SK-MEL-5 (cell line): ENCODE results near the gene FARP2. TPM values are rescaled to one million over a fixed set of nuclear protein-coding genes. Genes with fewer than 3 reads are reported as not detected.

Source experiments
- DNase-seq: peaks from one replicate; pipeline ENCODE4 v3.0.0-alpha.2; 2016; ENCODE audit warnings: low read depth, low spot score
- in situ Hi-C: cut with HindIII; loops from 2 replicates; pipeline ENCODE4 v1.10.0; 2016; ENCODE audit warnings: low sequenced_read_pairs, high pct_unique_total_duplicates, low pct_unique_long_range_greater_than_20kb
- total RNA-seq: library from RNA; depleted of rRNA; stranded (reverse); fragments of >200 nt; shearing (Covaris generic); gene quantifications from 2 replicates; pipeline ENCODE4 v1.2.3, GENCODE V29; 2014

Gene FARP2
- total RNA-seq, 1 experiment from 2014 or later = 344 TPM

DNA sequence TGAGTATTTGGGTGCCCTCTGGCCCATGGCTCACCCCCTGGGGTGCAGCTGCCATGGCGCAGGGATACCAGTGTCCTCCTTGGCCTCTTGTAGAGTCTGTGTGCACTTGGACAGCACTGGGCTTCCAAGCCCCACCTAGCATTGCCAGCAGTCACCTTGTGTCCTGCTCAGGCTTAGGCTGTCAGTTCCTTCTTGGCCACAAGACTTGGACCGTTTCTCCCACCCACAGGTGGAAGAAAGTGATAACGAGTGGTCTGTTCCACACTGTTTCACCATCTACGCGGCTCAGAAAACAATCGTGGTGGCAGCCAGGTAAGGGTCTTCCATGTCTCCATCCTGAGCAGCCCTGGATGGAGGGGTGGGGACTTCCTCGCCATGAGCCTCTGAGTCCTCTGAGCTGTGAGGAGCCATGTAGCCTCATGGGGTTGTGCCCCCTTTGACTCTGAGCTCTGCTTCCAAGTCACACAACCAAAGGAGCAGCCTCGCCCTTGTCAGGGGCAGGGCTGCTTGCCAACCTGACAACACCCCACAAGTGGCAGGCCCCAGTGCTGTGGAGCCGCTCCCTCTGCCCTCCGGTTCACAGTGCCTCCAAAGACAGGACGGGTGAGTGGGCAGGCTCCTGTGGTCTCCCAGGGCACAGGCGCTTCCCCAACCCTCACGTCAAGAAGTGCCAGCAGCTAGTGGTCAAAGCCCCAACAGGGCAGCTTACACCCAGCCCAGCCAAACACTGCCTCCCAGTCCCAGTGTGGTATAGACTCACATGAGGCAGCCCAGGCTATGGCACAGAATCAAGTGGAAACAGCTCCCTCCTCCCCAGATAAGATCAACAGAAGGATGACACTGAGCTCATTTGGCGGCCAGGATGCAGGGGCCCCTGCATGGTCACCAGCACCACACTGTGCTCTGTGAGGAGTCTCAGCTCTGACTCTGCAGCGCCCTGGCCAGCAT, 133.9 kb downstream of the FARP2 start:
- DNase-seq = no peak
- in situ Hi-C loops = no loop called here

DNA sequence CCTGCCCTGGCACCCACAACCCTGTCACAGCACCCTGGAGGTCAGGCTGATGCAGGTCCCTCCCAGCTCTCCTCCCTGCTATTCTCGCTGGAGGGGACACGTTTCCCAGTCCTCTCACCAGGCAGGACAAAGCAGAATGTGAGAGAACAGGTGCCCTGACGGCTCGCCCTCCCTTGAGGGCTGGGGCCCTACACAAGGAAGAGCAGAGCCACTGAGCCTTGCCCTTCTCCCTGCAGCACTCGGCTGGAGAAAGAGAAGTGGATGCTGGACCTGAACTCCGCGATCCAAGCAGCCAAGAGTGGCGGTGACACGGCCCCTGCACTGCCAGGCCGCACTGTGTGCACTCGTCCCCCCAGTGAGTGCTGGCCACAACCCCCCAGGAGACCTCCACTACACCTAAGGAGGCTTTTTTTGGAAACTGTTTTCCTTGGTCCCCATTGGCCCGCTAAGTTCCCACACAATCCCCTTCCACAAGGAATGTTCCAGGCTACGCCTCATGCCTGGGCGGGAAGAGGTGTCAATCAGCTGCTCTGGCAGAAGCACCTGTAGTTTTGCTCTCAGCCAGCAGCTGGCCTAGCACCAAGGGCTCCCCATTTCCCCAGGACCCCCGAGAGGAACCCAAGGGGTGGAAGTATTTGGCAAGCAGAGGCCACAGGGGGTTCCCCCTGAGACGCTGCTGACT, 134.9 kb downstream of the FARP2 start:
- no peak for DNase-seq
- in situ Hi-C loops = no loop called here

GRCh38 chr2:241491549-241492173, 135.6 kb downstream of the FARP2 start:
- DNase-seq = no peak
- in situ Hi-C loops = no loop called here

GRCh38 chr2:241492174-241492565, 136.1 kb downstream of the FARP2 start:
- no peak for DNase-seq
- in situ Hi-C loops = no loop called here

DNA sequence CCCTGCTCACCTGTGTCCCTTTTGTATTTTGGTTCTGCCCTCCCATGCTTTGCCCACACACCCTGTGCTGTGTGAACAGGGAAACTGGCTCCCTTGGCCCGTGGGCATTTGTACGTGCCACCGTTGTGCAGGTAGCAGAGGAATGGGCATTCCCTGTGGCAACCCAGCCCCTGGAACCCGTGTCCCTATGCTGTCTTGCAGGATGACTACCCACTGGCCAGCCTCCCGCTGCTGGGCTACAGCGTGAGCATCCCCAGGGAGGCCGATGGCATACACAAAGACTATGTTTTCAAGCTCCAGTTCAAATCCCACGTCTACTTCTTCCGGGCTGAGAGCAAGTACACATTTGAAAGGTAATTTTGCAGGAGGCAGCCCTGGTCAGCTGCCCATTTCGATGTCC, 137.0 kb downstream of the FARP2 start:
- DNase-seq = no peak
- in situ Hi-C loops = no loop called here

GRCh38 chr2:241494311-241494908, 138.3 kb downstream of the FARP2 start:
- in situ Hi-C loops = no loop called here
- DNase-seq = no peak

DNA sequence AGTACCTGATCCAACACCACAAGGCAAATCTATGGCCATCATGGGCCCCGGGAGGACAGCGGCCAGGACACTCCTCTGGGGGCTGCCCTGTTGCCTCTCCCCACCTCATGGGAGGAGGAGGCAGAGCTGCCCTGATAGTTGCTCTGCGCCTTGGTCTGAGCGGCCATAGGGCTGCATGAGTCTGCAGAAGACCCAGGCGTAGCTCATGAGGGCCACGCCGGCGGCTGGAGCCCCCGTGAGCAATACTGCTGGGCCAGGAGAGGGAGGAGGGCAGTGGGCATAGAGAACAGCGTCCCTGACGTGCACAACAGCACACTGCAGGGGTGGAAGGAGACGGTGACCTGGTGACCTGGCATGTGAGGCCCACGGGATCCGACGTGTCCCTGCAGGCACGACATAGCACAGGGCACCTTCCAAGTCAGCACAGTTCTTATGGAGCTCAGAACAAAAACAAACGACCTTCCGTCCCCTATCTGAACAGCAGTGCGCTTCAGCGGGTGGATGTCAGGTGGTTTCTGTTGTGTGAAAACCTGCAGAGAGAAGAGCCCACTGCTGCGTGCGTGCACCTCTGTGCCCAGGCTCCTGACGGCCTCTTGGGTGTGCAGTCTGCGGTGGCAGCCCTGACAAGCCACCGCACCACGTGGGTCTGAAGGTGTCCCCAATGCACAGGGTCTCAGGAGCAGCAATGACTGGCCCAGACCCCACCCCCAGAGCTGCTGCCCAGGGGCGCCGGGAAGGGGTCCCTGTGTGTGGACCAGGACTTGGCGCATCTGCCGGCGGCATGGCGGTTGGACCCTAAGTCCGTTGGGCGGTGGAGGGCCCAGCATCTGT, 139.3 kb downstream of the FARP2 start:
- no peak for DNase-seq
- in situ Hi-C loops = no loop called here

DNA sequence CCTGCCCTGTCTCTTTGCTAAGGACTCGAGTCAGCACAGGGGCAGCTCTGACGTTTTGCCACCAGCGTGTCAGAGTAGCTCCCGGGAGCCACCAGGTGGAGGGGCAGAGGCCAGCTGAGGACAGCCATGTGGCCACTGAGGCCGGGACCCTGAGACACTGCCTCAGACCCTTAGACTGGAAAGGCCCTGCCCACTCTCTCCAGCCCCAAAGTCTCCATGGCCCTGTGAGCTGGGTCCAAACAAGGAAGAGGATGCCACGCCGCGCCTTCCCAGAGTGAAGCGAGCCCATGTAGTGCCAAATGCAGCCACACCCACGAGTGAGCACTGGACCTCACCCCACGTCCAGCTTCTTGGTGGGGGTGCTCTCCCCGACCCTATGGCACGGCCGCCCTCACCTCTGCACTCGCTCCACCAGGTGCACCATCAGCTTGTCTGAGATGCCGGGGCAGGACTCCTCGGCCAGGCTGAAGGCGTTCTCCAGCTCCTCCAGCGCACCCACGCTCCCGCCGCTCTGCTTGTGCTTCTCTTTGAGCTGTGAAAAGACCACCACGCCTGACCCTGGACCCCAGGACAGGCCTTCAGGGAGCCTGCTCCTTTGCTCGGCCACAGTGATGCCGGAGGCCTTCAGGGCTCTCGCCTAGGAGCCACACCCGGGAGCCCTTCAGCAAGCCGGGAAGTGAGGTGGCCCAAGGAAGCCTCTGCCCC, 140.1 kb downstream of the FARP2 start:
- in situ Hi-C loops = no loop called here
- DNase-seq = no peak

GRCh38 chr2:241496904-241497877, 141.1 kb downstream of the FARP2 start:
- no peak for DNase-seq
- in situ Hi-C loops = no loop called here

GRCh38 chr2:241498115-241499070, 142.3 kb downstream of the FARP2 start:
- in situ Hi-C loops = no loop called here
- no peak for DNase-seq

- no peak for DNase-seq
- in situ Hi-C loops = no loop called here
Measured at GRCh38 chr2:241499146-241499965, 143.3 kb downstream of the FARP2 start.

DNA sequence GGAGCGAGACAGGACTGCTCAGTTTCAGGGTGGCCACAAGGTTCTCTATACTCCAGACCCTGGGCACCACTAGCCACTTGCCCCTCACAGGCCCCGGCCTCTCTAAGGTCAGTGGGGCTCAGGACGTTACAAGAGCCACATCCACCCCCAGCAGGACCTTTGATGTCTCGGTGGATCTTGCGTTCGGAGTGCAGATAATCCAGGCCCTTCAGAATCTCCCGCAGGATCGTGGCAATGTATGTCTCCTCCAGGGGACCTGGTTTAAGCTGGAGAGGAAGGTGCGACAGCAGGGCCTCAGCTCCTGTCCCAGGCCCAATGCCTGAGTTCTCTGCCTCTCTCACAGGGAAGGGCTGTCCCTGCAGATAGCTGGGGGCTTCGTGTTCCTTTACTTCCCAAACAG, 143.9 kb downstream of the FARP2 start:
- no peak for DNase-seq
- in situ Hi-C loops = no loop called here

GRCh38 chr2:241500431-241500975, 144.4 kb downstream of the FARP2 start:
- DNase-seq = no peak
- in situ Hi-C loops = no loop called here

- no peak for DNase-seq
- in situ Hi-C loops = no loop called here
Measured at GRCh38 chr2:241501099-241501541, 145.0 kb downstream of the FARP2 start.
